DMS 273 treated with DMSO at 0.1 percent for 48 hours (cell line): ENCODE results near the gene ACSM5.

Source experiments
- DNase-seq: peaks from one replicate; lab custom pipeline; 2025; lab: John Stamatoyannopoulos, UW

ACSM5 gene

GRCh38 chr16:20409398-20410120, at the start of gene ACSM5:
TSS of gene ACSM5 (plus strand) at chr16:20409534. CDS start at chr16:20411485, 1,951 bp downstream.
- DNase-seq: no peak

- DNase-seq: no peak
Observed at GRCh38 chr16:20359997-20360396, 49.3 kb upstream of the ACSM5 start.

- no peak for DNase-seq
Observed at GRCh38 chr16:20363191-20363590, 46.1 kb upstream of the ACSM5 start.

- DNase-seq: no peak
Observed at GRCh38 chr16:20364051-20364450, 45.3 kb upstream of the ACSM5 start.

- no peak for DNase-seq
Observed at GRCh38 chr16:20369452-20370054, 39.8 kb upstream of the ACSM5 start.

- no peak for DNase-seq
Observed at GRCh38 chr16:20372701-20373100, 36.6 kb upstream of the ACSM5 start.

GRCh38 chr16:20377181-20377580, 32.2 kb upstream of the ACSM5 start:
- DNase-seq: no peak

GRCh38 chr16:20380782-20381181, 28.6 kb upstream of the ACSM5 start:
- DNase-seq: no peak

- DNase-seq: no peak
Observed at GRCh38 chr16:20382202-20382948, 27.0 kb upstream of the ACSM5 start.

- DNase-seq: no peak
Observed at GRCh38 chr16:20383106-20384029, 26.0 kb upstream of the ACSM5 start.

GRCh38 chr16:20385844-20386832, 23.2 kb upstream of the ACSM5 start:
- no peak for DNase-seq

GRCh38 chr16:20387978-20388377, 21.4 kb upstream of the ACSM5 start:
- DNase-seq: no peak

- DNase-seq: no peak
Observed at GRCh38 chr16:20388854-20389253, 20.5 kb upstream of the ACSM5 start.

- DNase-seq: no peak
Observed at GRCh38 chr16:20391045-20391444, 18.3 kb upstream of the ACSM5 start.

GRCh38 chr16:20393801-20394577, 15.3 kb upstream of the ACSM5 start:
- no peak for DNase-seq

GRCh38 chr16:20395946-20396345, 13.4 kb upstream of the ACSM5 start:
- no peak for DNase-seq

- no peak for DNase-seq
Observed at GRCh38 chr16:20396846-20397467, 12.4 kb upstream of the ACSM5 start.

GRCh38 chr16:20397468-20398074, 11.8 kb upstream of the ACSM5 start:
- DNase-seq: no peak

GRCh38 chr16:20398603-20399002, 10.7 kb upstream of the ACSM5 start:
- DNase-seq: no peak
